ENCODE measurements around the gene DRC3.

DNA sequence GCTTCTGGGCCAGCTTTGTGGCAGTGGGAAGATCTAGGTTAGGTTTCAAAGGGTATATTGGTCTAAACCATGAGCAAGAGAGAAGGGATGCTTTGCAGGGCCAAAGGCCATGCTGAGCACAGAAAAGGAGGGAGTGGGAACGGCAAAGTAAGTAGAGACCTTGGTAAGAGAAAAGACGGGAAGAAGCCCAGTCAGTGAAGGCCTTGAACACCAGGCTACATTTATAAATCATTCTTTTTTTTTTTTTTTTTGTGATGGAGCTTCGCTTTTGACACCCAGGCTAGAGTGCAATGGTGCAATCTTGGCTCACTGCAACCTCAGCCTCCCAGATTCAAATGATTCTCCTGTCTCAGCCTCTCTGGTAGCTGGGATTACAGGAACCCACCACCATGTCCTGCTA lies 18.6 kb upstream of the DRC3 start:
- no peak for TF ChIP-seq EP300 (IDR thresholded peaks at IDR 0.05)
- TF ChIP-seq CTCF (IDR thresholded peaks at IDR 0.05), result no peak
